CD4-positive, alpha-beta T cell treated with Interleukin-15 for 4 hours (primary cell): Measurements from ENCODE around the gene GRID2.

Experiments
- DNase-seq: peaks from one replicate; pipeline ENCODE4 v3.0.0-alpha.2; 2020; ENCODE audit warnings: low spot score

GRID2 gene

GRCh38 chr4:92524131-92524530 lies 220.4 kb downstream of the GRID2 start:
- DNase-seq, result no peak

- DNase-seq, result no peak
Measured at GRCh38 chr4:92528541-92528940, 224.8 kb downstream of the GRID2 start.

- no peak for DNase-seq
Measured at GRCh38 chr4:92529510-92529909, 225.7 kb downstream of the GRID2 start.

DNA sequence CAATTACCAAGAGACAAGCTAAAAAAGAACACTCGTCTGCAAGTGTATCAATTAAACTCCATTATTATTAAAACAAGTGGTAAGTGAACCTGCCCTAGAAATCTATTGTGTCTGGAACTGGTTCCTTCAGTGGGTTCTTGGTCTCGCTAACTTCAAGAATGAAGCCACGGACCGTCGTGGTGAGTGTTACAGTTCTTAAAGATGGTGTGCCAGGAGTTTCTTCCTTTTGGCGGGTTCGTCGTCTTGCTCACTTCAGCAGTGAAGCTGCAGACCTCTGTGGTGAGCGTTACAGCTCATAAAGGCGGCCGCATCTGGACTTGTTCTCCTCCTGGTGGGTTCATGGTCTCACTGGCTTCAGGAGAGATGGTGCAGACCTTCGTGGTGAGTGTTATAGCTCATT lies 231.8 kb downstream of the GRID2 start:
- no peak for DNase-seq

DNA sequence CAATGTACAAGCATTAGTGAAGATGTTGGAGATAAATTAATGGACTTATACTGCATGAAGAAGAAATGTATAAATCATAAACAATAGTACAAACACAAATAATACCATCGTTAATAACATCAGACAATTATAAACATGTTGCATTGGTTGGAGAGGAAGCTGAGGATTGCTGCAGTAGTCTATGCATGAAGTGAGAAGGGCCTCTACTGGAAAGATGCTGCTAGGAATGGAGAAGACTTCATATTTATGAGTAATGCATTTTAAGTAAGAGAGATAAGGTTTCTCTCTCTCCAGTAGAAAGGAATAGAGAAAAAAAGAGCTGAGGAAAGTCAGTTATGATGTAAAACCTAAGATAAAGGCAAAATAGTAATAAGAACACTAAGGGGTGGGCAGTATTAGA lies 247.8 kb downstream of the GRID2 start:
- no peak for DNase-seq

DNA sequence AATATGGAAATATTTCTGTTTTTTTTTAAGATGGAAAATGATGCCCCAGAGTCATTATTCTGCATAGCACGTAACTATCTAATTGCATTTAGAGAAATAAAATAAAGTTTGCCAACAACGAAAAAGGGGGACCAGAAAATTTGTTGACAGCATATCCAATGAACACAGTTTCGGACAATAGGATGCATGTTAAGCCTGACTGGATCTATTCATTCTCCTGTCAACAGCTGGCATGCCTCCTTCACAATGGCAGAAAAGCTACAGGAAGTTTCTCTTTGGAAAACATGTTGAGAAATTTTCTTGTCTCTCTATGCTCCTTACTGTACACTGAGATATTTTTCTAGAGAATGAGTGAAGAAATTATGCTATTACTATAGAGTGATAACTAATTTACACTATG lies 262.5 kb downstream of the GRID2 start:
- DNase-seq, result no peak

GRCh38 chr4:92580816-92581215 lies 277.1 kb downstream of the GRID2 start:
- no peak for DNase-seq

DNA sequence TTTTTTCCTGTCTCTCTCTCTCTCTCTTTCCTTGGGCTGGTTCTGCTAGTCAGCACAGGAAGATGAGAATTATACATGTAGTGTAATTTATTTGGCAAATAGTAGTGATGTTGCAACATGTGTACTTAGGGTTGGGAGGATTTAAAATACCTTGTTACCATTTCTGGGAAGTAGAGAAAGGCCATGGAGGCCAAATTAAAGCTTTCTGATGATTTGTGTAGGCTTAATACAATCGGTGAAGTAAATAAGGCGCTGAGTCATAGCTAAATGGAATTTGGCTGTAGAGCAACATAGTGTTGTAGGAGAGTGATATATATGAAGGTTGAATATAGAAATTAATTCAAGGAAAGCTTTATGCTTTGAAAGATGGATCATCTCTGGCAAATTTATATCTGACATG lies 295.3 kb downstream of the GRID2 start:
- DNase-seq, result no peak

- DNase-seq, result no peak
Measured at GRCh38 chr4:92600638-92601037, 296.9 kb downstream of the GRID2 start.

DNA sequence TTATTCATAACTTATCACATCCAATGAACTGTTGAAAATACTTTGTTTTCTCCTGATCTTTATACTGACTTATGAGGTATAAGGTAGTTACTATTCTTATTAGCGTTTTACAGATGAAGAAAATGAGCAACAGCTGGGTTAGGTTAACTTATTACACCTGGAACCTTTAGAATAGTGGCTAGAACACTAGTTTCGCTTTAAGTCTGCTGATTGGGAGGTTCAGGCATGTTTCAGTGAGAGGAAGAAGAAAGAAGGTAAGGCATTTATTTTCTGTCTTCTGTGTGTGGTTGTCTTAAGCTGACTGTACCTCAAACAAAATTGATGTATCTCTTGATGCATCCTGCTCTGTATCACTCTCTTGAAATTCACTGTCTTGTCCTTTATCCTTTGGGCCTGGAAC lies 302.5 kb downstream of the GRID2 start:
- DNase-seq, result no peak

DNA sequence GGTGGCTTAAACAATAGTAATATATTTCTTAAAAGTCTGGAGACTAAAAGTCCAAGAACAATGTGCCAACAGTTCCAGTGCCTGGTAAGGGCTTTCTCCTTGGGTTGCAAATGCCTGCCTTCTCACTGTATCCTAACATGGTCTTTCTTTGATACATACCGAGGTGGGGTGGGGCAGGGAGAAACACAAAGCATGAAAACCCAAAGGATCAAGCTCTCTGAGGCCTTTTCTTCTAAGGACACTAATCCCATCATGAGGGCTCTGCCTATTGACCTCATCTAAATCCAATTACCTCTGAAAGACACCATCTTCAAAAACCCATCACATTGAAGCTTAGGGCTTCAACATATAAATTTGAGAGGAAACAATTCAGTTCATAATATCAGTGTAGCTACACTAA lies 311.3 kb downstream of the GRID2 start:
- DNase-seq, result no peak

DNA sequence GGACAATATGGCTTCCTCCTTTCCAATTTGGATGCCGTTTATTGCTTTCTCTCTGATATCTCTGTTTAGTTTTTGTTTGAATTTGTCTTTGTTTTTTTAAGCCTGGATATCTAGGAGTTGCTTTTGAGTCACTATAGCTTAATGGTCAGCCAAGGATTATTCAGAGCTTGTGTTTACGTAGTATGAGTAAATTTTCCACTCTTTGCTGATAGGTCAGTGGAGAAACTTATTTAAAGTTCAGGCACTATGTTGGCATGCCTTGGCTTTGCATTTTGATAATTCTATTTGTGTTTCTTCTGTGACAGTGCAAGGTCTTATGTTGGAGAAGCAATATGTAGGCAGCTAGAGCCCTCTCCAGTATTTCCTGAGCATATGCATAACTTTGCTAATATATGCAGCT lies 315.2 kb downstream of the GRID2 start:
- DNase-seq, result no peak

DNA sequence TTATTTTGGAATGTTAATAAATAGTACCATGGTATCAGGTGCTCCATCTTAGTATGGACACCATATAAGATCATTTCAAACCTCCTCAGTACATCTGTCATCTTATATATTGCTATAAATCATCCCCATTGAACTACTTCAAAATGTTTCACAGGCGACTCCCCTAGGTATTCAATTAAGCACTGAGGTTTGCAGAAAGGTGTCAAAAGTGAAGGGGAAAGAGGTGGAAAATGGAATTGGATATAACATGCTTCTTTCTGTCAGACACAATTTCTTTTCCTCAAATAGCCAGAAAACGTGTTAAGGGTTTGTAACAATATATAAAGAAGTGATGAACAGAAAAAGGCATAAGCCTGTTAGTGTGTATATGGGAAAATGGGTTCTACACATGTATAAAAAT lies 325.5 kb downstream of the GRID2 start:
- no peak for DNase-seq

- DNase-seq, result no peak
Measured at GRCh38 chr4:92634882-92635281, 331.1 kb downstream of the GRID2 start.

- no peak for DNase-seq
Measured at GRCh38 chr4:92636038-92636806, 332.5 kb downstream of the GRID2 start.

DNA sequence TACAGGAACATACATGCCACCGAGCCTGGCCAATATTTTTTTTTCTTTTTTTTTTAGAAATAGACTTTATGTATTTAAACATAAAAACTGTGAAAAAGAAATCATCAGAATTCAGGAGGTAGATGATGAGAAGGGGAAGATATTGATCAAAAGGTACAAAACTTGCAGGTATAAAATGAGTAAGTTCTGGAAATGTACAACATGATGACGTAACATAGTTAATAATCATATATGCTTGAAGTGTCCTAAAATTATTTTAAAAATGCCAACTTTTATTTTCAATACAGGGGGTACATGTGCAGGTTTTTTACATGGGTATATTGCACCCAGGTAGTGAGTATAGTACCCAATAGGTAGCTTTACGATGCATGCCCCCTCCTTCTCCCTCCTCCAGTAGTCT lies 337.6 kb downstream of the GRID2 start:
- DNase-seq, result no peak

DNA sequence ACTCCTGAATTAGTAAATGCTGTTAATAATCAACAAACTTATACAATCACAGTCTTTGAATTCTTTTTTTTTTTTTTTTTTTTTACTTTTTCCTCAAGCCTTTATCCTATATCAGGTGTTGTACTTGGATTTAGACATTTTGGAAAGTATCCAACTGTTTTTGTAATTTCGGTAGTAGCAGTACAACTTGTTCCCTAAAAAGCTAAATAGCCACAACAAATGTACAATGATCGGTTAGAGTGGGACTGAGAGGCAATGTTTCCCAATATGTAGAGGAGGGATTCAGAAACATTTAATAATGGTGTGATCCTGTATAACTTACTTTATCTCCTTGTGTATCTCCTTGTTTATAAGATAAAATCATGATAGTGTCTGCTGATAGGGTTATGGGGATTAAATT lies 343.1 kb downstream of the GRID2 start:
- DNase-seq, result no peak

DNA sequence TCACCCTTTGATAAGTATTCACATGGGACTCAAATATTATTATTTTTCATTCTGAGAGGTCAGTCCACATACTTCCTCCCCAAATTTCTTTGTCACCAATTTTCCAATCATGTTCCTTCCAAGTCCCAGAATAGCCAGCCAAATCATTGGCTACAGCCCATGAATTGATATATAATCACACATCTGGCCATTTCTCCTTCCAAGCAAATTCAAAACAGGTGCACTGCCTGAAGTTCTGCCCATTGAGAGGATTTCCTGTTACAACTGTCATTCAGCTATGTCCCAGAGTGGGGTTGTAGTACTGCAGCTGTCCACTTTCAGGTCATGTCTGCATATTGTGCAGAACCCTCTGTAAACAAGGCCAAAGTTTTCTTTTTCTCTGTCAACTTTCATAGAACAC lies 347.8 kb downstream of the GRID2 start:
- no peak for DNase-seq

DNA sequence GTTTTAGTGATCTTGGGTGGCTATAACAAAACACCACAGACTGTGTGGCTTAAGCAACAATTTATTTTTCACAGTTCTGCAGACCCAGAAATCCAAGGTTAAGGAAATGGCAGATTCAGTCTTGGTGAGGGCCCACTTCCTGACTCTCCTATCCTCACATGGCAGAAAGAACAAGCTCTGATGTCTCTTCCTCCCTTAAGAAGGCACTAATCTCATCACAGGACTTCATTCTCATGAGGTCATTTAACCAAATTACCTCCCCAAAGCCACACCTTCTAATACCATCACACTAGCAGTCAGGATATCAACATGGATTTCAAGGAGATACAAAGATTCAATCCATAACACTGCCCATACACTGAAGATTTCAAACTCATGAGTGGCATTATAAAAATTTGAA lies 350.3 kb downstream of the GRID2 start:
- DNase-seq, result no peak

DNA sequence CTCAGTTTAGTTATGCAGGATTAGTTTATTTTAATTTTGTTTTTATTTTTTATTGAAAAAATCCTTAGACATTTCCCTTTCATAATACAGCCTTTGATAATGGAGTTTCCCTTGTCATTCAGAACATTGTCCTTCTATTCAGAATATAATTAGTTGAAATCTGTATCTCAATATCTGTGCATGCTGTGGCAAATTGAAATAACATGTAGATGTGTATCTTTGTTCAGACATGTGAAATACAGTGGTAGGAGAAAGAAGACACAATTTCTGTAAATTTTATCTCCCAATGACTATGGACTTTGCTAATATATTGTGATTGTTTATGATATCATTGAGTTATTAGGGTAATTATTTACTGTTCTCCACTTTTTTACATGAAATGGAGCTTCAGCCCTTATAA lies 353.9 kb downstream of the GRID2 start:
- DNase-seq, result no peak

DNA sequence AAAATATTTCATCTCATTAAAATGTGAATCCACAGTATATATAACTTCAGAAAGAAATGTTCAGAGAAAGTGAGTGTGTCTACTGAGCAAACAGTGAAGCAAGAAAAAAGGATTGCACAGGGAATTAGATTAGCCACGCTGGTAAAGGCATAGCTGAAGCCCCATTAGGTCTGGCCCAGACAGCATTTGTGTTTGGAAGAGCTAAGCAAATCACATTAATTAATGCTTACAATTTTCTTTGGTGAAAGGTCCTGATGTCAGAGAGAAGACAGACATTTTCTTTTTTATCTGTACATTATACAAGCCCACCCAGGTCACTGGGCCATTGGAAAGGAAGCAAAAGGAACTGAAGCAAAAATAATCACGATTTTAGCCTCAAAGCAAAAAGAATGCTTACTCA lies 354.6 kb downstream of the GRID2 start:
- DNase-seq, result no peak

DNA sequence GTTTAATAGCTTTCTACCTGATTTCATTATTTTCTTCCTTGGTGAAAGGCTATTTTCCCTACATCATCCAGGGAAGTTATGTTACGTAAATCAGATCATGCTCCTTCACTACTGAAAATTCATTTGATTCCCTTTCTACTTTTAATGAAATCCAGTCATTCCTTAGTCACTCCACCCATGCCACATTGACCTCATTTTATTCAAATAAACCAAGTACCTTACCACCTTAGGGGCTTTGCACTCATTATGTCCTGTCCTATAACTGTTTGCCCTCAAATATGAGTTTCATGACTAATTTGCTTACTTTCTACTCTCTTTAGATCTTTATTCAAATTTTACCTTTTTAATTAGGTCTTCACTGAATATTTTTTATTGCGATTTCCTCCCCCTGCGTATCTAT lies 374.0 kb downstream of the GRID2 start:
- DNase-seq, result no peak

GRCh38 chr4:92678292-92678691 lies 374.5 kb downstream of the GRID2 start:
- no peak for DNase-seq

GRCh38 chr4:92679149-92679548 lies 375.4 kb downstream of the GRID2 start:
- no peak for DNase-seq

DNA sequence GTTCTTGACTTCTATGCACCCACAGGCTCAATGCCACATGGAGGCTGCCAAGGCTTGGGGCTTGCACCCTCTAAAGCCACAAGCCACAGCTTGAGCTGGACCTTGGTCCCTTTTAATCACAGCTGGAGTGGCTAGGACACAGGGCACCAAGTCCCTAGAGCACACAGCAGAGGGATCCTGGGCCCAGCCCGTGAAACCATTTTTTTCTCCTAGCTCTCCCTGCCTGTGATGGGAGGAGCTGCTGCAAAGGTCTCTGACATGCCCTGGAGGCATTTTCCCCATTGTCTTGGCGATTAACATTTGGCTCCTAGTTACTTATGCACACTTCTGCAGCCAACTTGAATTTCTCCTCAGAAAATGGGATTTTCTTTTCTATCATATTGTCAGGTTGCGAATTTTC lies 410.9 kb downstream of the GRID2 start:
- no peak for DNase-seq
